HG03139 (cell line): ENCODE measurements around the gene DPCD.
A peak's percentile ranks its signal among the peaks of the same experiment; 100 is the strongest.

Experiments used
- ATAC-seq: cut with Tn5 transposase; IDR thresholded peaks from one replicate; pipeline ENCODE4 v1.9.1; 2021; ENCODE audit not compliant: unreplicated experiment

The DPCD gene

DNA sequence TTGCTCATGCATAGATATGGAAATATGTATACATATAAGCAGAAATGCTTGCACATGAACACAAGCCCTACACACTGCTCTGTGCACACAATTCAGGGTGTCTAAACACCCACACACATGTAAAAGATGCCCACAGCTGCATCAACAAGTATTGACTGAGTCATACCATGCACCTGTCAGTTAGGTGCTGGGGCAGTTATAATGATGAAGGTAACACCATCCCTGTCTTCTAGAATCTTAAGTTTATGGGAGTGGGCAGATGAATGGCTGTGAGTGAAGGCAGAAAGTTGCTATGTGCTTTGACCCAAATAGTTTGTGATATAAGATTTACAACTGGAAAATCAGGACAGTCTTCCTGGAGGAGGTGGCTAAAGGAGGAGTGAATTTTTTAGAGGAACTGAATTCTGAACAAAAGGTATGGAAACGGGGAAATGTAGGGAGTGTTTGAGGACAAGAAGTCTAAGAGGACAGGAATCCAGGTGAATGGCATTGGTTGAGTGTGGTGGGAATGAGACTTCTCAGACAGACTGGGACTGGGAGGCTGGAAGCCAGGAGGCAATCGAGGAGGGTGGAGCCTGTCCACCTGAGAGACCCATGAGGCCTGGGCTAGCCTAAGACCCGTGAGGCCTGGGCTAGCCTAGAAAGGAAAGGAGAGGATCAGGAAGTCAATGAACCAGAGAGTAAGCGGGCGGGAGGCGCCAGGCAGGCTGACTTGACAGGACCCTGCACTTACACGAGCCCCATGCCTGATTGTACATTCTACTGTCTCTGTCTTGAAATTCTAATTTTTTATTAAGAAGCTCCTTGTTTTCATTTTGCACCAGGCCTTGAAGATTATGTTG lies 20.7 kb upstream of the DPCD start:
- no peak for ATAC-seq

DNA sequence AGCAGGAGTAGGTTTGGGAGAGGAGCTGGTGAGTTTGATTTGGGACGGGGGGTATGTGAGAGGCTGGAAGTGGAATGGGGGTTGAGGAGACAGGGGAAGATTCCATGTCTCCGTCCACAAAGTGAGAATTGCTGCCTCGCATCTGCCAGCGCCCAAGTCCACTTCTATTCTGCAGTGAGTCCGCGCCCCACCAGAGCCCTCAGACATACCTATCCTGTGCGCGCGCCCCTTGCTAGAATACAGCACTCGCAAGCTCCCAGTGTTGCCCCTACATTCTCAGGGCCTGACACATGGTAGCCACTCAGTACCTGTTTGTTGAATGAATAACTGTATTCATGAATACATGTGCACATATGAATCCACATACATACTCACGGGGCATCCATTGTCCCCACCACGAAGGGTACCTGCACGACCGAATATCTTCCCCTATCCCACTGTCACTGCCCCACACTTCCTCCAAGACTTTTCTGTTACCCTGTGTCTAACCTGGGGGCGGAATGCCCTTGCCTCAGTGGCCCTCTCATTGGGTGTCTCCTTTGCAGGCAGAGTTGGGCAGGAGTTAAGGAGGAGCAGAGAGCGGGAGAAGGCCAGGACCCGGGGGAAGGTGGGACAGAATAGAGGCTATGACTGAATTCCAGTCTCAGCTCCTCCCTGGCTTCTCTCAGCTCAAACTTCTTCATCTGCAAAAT lies 19.9 kb upstream of the DPCD start:
- ATAC-seq: no peak

GRCh38 chr10:101569323-101569621 lies 18.8 kb upstream of the DPCD start:
- no peak for ATAC-seq

GRCh38 chr10:101569622-101570427 lies 18.3 kb upstream of the DPCD start:
- peak; percentile 56 for ATAC-seq

GRCh38 chr10:101570428-101571270 lies 17.5 kb upstream of the DPCD start:
- ATAC-seq: peak; percentile 19

DNA sequence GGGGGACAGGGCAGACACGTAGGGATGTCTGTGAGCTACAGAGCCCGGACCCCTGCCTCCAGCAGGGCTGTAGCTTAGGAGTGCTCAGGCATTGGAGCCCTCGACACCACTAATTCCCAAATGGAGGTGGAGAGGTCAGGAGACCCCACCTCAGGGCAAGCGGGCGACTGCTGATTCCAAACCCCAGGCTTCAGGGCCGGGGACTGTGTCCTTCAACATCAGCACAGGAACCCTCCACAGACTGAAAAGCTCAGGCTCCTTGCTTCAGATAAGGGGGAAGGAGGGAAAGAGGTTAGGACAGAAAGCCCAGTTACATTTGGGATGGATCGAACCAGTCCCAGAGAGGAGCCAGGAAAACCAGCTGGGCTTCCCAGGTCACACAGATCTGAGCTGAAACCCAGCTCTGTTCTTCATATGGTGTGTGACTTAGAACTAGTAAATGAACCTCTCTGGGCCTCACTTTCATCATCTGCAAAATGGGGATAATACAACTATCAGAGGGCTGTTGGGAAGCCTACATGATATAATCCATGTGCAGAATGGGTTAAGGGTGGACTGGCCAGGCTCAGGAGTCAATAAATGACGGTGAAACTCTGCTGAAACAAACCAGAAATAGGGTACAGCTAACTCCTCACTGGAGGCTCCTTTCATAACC lies 16.7 kb upstream of the DPCD start:
- ATAC-seq: no peak

- no peak for ATAC-seq
These were observed 16.0 kb upstream of the DPCD start for GRCh38 chr10:101572126-101572525.

DNA sequence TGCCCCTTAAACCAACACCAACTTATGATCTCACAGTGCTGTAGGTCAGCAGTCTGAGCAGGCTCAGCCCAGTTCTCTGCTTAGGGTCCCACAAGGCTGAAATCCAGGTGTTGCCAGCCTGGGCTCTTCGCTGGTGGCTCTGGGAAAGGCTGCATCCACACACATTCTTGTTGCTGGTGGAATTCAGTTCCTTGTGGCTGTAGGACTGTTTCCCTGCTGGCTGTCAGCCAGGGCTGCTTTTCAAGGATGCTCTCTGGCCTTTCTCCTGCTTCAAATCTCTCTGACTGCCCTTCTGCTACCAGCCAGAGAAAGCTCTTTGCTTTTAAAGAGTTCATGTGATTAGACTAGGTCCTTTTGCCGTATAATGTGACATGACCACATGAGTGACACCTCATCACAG lies 15.3 kb upstream of the DPCD start:
- ATAC-seq: no peak

DNA sequence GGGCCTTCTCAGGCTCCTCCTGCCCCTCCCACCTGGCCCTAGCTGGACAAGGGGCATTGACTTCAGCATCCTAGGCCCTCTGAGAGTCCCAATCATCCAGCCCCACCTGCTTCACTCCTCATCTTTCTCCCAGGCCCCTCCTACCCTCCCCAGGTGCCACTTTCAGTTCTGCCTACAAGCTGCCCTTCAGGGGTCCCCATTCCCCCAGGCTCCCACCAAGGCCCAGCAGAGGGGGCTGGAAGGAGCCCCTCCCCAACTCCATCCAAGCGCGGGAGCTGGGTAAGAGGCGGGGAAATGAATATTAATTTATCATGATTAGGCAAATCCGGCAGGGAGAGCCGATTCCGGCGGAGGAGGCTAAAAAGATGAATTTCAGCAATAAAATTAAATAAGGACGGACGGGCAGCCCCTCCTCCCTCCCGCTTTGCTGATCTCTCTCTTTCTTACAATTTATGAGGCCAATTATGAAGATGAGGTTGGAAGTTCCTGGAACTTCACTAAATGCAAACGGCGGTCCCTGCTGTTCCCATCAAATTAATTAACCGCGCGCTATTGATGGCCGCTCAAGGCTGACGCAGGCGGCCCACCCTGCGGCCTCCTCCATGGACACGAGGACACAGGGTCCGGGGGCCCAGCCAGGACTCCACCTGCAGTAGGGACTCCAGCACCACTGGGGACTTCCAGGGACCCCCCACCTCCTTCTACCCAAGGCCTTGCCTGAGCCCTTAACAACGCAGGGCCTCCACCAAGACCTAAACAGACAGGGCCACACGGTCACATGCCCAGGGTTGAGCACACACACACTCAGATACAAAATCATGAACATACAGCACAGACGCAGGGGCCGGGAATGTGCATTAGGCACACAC lies 14.0 kb upstream of the DPCD start:
- no peak for ATAC-seq

DNA sequence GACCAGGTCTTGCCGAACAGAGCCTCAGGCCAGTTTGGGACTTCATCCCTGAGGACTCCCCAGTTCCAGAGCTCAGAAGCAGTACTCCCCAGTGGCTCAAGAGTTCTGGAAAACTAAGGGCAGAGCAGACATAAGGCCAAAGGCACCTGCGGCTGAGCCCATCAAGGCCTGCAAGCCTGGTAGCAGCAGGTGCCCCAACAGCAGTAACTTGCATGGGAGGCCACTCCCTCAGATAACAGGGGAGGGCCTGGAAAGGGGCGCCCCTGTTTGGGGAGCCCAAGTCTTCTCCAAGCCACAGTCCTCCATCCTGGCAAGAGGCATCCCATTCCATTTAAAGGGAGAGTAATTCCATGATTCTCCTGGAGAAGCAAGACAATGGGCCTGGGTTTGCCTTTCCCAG lies 13.0 kb upstream of the DPCD start:
- no peak for ATAC-seq

DNA sequence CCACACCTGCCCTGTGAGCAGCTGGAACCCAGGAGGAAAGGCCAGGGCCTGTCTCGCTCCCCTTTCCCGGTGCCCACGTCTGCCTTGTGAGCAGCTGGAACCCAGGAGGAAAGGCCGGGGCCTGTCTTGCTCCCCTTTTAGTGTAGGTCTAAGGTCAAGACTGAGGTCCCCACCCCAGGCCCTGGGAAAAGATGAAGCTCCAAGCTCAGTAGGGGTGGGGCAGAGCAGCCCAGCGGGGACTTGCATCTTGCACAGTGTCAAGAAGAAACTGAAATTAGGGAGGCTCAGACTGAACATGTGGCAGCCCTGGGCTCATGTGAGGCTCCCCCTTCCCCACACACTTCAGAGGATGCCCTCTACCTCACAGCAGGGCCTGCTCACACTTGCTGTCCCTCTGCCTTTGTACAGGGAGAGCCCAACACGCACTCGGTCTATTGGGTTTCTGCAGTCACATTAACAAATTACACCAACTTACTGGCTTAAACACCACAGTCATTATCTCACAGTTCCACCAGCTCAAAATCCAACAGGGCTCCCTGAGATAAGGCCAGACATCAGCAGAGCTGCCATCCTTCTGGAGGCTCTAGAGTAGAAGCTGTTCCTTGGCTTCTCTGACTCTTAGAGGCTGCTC lies 12.4 kb upstream of the DPCD start:
- ATAC-seq: no peak

- no peak for ATAC-seq
These were observed 11.8 kb upstream of the DPCD start for GRCh38 chr10:101576211-101576863.

DNA sequence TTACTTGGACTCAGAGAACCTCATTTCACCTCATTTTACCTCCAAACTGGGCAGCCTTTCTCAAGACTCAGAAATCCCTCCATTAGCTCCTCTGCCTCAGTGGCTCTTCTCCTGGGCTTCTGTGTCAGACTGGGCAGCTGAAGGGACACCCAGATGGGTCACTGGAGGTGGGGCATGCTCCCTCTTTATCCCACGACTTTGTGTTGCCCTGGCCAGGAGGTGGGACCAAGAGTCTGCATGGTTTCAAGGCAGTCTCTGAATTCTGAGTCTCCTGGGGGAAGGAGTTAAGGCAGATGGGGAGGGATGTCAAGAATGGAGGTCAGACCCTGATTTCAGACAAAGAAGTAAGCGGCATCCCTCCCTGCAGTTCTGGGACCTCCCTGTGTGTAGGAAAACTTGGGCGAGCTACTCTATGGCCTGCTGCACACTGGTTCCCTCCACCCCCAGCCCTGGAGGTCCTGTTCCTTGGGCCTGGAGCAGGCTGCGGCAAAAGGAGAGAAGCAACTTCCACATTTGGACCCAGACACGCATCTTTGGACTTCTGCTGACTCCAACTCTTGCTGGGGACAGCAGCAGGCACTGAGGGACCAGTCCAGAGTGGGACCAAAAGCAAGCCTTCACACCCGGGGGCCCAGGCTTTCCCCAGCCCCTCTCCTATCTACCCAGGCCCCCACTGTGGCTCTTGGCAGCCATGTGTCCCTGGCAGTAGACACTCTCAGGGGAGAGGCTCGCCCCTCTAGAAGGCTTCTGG lies 10.8 kb upstream of the DPCD start:
- no peak for ATAC-seq

DNA sequence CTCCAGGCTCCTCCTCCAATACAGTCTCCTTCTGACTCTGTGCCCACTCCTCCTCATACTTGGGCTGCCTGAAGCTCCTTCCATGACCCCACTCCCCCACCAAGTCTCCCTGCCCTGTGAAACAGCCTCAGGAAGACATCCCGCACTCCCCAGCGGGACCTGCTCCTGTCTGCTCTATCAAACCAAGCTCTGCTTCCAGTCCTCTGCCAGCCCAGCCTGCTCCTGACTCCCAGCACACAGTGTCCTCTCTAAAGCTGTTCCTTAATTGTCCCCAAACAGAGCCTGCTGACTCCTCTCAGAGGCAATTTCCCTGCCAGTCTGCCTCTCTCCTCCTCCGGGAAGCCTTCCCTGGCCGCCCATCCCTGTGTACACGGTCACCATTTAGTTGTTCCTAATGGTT lies 9.9 kb upstream of the DPCD start:
- no peak for ATAC-seq

DNA sequence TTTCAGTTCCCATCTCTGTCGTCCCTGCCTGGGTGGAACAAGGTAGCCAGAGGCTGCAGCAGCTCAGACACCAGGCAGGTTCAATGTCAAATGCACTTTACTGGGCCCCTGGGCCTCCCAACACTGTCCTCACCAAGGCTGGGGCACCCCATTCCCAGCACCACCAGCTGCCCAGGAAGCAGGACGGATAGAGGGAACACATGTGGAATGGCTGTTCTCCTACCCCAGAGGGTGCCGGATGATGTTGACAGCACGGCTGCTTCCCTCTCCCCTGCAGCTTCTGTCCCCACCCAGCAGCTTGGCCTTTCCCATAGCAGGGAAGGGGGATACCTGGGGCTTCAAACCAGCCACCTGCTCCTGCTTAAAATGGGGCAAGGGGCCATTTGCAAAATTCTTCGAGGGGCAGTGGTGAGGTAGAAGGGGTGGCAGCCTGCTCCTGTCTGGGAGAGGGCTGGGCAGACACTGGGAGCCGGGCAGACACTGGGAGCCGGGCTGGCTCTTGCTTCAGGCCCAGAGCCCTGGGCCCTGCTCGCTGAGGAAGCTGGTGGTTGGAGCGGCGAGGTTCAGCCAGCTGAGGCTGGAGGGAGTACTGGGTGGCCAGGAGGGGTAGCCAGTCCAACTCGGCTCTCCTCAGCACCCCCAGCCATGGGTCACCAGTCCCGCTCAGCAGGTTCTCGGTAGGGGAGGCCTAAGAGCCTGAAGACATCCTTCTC lies 9.2 kb upstream of the DPCD start:
- no peak for ATAC-seq

- ATAC-seq: no peak
These were observed 8.6 kb upstream of the DPCD start for GRCh38 chr10:101579516-101579870.
